Heart left ventricle (tissue), 16 donors: ENCODE results near the gene SMIM14. TPM values are rescaled to one million over a fixed set of nuclear protein-coding genes. Genes with fewer than 3 reads are reported as not detected.
"Not testable (repeated sequence)": the region's sequence is repeated elsewhere in the genome, so short reads cannot be mapped to it uniquely, and the experiment has no call there.

Source experiments
- ATAC-seq, 4 donors: fragments of 200-7000 bp; cut with Tn5 transposase; one replicate each; pipeline ENCODE4 v1.9.1; 2020 to 2022; ENCODE audit warnings: moderate library complexity in 4 of 4, mild to moderate bottlenecking in 3 of 4, moderate number of reproducible peaks in 1 of 4
- DNase-seq, 5 donors: peaks; one replicate each; pipeline ENCODE4 v3.0.0-alpha.2; 2020
- H3K27ac ChIP-seq, 12 donors: fragments of 200-600 bp; sonication (generic) in 4 of 12; one replicate each; pipeline versions ENCODE4 v1.5.0 to v1.8.0; 2016 to 2022; ENCODE audit warnings: mild to moderate bottlenecking in 2 of 12
- H3K27me3 ChIP-seq, 9 donors: fragments of 200-600 bp; sonication (generic) in 2 of 9; one replicate each; pipeline versions ENCODE4 v1.5.1 to v1.8.0; 2016 to 2022; ENCODE audit warnings: mild to moderate bottlenecking in 3 of 9
- H3K36me3 ChIP-seq, 9 donors: fragments of 200-600 bp; sonication (generic) in 2 of 9; one replicate each; pipeline versions ENCODE4 v1.5.0 to v1.8.0; 2018 to 2022; ENCODE audit warnings: mild to moderate bottlenecking in 2 of 9
- H3K4me1 ChIP-seq, 12 donors: fragments of 200-600 bp; sonication (generic) in 4 of 12; one replicate each; pipeline versions ENCODE4 v1.5.0 to v1.8.0; 2016 to 2022; ENCODE audit warnings: mild to moderate bottlenecking in 3 of 12
- H3K4me3 ChIP-seq, 12 donors: fragments of 200-600 bp; sonication (generic) in 4 of 12; one replicate each; pipeline versions ENCODE4 v1.5.0 to v1.8.0; 2017 to 2022; ENCODE audit warnings: mild to moderate bottlenecking in 9 of 12, moderate library complexity in 4 of 12
- H3K9me3 ChIP-seq, 12 donors: fragments of 200-600 bp; sonication (generic) in 4 of 12; one replicate each; pipeline versions ENCODE4 v1.5.0 to v1.8.0; 2016 to 2022; ENCODE audit warnings: mild to moderate bottlenecking in 1 of 12
- POLR2A ChIP-seq, 2 donors: fragments of 450-650 bp; IDR thresholded peaks; one replicate each; pipeline ENCODE4 v1.6.1; 2017; ENCODE audit warnings: antibody characterized with exemption in 2 of 2, mild to moderate bottlenecking in 2 of 2, moderate library complexity in 2 of 2
- WGBS, 4 donors: extraction: QIAGEN DNeasy Blood & Tissue Kit in 2 of 4; methylation state at CpG; one replicate each; pipeline versions ENCODE4 v1.1.5 to v1.1.7; 2013 to 2018; 5-methylcytosine and 5-hydroxymethylcytosine counted together
- intact Hi-C, 10 donors: fragments of 100-400 bp; cut with DNase I; formaldehyde crosslinking; loops; one replicate each; pipeline versions ENCODE4 v1.11.1 to v1.14.2; 2022
- polyA plus RNA-seq, 2 donors: library from polyadenylated mRNA; stranded (reverse); fragments of 200-250 nt; gene quantifications; one replicate each; pipeline ENCODE4 v1.2.3, GENCODE V29; 2013
- total RNA-seq, 9 donors: library from RNA; depleted of rRNA in 2 of 9; stranded (reverse); fragments of >200 nt in 2 of 9; fragmentation: NEBNext Ultra II Directional in 3 of 9; extraction: Animal tissue kit (Norgen Biotek cat#: 25700) in 3 of 9; gene quantifications; one replicate each; pipeline versions ENCODE4 v1.1.0 to v1.2.4, GENCODE V29; 2016 to 2023
- TF ChIP-seq, protein P1 (sequence below), 12 donors: fragments of 200-600 bp; sonication (generic) in 4 of 12; IDR thresholded peaks; one replicate each; pipeline versions ENCODE4 v1.5.0 to v1.8.0; 2018 to 2022; ENCODE audit warnings: antibody characterized with exemption in 12 of 12, mild to moderate bottlenecking in 5 of 12
- donor health status: ischemic (EF 13 %, LVEDD 7.1; RV severe dilation, severe dysfunction).
- donor health status: healthy with polysubstance abuse.
- donor health status: DM: no; HTN: yes; CAD: no.
- donor health status: DM: no; HTN: no; CAD: no.
- donor health status: ischemic (EF 25% LVEDD 6.9; RV normal size, moderate dysfunction).
- donor health status: ischemic (EF 25% LVEDD 5.7; RV mildly dilated, moderate dysfunction).
- donor health status: healthy.
- donor health status: DM: yes; HTN: yes; CAD: no.
- donor health status: ischemic (EF 35%, LVEDD 5.7; RV mildly dilated, moderate dysfunction).
- donor health status: nonischemic (EF 11% LVEDD 7.7; RV severe dilation, severe dysfunction).
- donor health status: DM: yes; HTN: yes; CAD: no.
- donor health status: PGD.
- donor health status: ischemic (EF 29% LVEDD 5.4; RV normal size, mild dysfunction).
- donor health status: nonischemic (EF 23%, LVEDD 6.1; RV moderate dilation, normal function).

Gene SMIM14
- total and polyA plus RNA-seq, 11 donors = 3.0 to 24.8 (median 11.8) TPM

DNA sequence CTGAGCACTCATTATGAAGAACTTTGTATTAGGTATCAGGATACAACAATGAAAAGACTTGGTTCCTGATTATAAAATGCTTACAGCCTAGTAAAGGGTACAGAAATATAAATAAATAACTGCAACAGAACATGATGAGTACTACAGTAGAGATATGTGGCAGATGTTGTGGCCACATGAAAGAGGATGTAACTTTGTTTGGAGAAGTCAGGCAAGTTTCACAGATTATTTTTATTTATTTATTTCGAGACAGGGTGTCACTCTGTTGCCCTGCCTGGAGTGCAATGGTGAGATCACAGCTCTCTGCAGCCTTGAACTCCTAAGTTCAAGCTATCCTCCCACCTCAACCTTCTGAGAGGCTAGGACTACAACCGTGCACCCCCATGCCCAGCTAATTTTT lies 43.5 kb upstream of the SMIM14 start:
- WGBS, 4 donors = 75 to 91% (median 79%) methylated on average over 2 of the region's 2 CpGs
- Histone ChIP-seq H3K4me1 (peaks cover 0 to 7% (median 0%) of the 10 kb centered on the region in 12 donors), H3K27ac (peak overlapping the region in 1 of 12 donors; percentile 17), H3K27me3 (no peaks in the 10 kb centered on the region), H3K9me3 (no peaks in the 10 kb centered on the region), H3K36me3 (no peaks in the 10 kb centered on the region), H3K4me3 (no peak overlapping the region)
- no peak for DNase-seq
- peak in 3 of 4 donors; percentile 12 to 52 (median 29) for ATAC-seq
- TF ChIP-seq, protein P1, sequence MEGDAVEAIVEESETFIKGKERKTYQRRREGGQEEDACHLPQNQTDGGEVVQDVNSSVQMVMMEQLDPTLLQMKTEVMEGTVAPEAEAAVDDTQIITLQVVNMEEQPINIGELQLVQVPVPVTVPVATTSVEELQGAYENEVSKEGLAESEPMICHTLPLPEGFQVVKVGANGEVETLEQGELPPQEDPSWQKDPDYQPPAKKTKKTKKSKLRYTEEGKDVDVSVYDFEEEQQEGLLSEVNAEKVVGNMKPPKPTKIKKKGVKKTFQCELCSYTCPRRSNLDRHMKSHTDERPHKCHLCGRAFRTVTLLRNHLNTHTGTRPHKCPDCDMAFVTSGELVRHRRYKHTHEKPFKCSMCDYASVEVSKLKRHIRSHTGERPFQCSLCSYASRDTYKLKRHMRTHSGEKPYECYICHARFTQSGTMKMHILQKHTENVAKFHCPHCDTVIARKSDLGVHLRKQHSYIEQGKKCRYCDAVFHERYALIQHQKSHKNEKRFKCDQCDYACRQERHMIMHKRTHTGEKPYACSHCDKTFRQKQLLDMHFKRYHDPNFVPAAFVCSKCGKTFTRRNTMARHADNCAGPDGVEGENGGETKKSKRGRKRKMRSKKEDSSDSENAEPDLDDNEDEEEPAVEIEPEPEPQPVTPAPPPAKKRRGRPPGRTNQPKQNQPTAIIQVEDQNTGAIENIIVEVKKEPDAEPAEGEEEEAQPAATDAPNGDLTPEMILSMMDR (IDR thresholded peaks at IDR 0.05) = no peak
- intact Hi-C loops = no loop called here

DNA sequence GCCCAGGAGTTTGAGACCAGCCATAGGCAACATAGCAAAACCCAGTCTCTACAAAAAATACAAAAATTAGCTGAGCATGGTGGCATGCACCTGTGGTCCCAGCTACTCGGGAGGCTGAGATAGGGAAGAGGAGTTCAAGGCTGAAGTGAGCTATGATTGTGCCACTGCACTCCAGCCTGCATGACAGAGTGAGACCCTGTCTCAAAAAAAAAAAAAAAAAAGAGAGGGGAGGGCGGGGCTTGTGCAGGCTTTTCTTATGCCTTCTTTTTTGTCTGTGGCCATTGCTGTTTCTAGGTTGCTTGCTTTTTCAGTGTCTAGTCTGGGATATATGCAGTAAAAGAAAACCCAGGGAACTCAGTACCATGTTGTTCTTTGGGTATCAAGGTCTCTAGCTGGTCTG lies 42.3 kb upstream of the SMIM14 start:
- H3K4me3 ChIP-seq, H3K27ac ChIP-seq, H3K27me3 ChIP-seq, H3K4me1 ChIP-seq, H3K9me3 ChIP-seq, ATAC-seq, H3K36me3 ChIP-seq, DNase-seq, intact Hi-C loops: not testable (repeated sequence)
- WGBS, 4 donors = 86 to 92% (median 89%) methylated on average over 2 of the region's 2 CpGs

GRCh38 chr4:39675681-39676080 lies 37.0 kb upstream of the SMIM14 start:
- H3K4me3 ChIP-seq, DNase-seq, H3K36me3 ChIP-seq, H3K27ac ChIP-seq, H3K27me3 ChIP-seq, ATAC-seq, H3K4me1 ChIP-seq, H3K9me3 ChIP-seq, intact Hi-C loops: not testable (repeated sequence)
- 93 to 97% (median 96%) methylated on average over 10 of the region's 10 CpGs for WGBS, 4 donors

DNA sequence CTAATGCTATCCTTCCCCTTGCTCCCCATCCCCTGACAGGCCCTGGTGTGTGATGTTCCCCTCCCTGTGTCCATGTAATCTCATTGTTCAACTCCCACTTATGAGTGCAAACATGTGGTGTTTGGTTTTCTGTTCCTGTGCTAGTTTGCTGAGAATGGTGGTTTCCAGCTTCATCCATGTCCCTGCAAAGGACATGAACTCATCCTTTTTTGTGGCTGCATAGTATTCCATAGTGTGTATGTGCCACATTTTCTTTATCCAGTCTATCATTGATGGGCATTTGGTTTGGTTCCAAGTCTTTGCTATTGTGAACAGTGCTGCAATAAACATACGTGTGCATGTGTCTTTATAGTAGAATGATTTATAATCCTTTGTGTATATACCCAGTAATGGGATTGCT lies 31.6 kb upstream of the SMIM14 start:
- H3K4me3 ChIP-seq, ATAC-seq, H3K9me3 ChIP-seq, intact Hi-C loops, H3K27me3 ChIP-seq, H3K27ac ChIP-seq, H3K4me1 ChIP-seq, DNase-seq, H3K36me3 ChIP-seq: not testable (repeated sequence)
- WGBS, 4 donors = 86 to 100% (median 95%) methylated on average over 1 of the region's 1 CpG

GRCh38 chr4:39668887-39669286 lies 30.2 kb upstream of the SMIM14 start:
- no peaks in the 10 kb centered on the region for H3K4me1 ChIP-seq
- no peaks in the 10 kb centered on the region for H3K36me3 ChIP-seq
- H3K27me3 ChIP-seq = no peaks in the 10 kb centered on the region
- TF ChIP-seq POLR2A (IDR thresholded peaks at IDR 0.05) = no peak
- TF ChIP-seq, protein P1 (IDR thresholded peaks at IDR 0.05) = no peak
- H3K27ac ChIP-seq = no peak overlapping the region
- intact Hi-C loops = no loop called here
- H3K9me3 ChIP-seq = no peaks in the 10 kb centered on the region
- H3K4me3 ChIP-seq = no peak overlapping the region
- WGBS, 4 donors = 51 to 69% (median 60%) methylated on average over 2 of the region's 2 CpGs
- ATAC-seq (no peak), DNase-seq (no peak)

DNA sequence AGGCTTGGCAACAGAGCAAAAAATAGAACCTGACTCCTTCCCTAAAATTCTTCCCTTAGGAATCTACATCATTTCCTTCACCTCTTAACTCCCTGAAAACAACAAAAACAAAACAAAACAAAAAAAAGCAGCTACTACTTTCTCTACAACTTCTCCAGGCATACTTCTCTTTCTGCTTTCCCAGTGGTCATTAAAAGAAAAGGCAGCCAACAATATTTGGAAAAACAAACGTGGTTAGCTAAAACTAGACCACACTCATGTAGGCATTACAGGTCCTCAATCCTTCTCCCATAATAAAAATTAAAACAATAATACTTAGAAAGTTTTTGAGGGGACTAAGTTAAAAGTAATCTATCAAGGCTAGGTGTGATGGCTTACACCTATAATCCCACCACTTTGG lies 29.0 kb upstream of the SMIM14 start:
- Histone ChIP-seq H3K9me3 (no peaks in the 10 kb centered on the region), H3K4me3 (no peak overlapping the region), H3K27me3 (no peaks in the 10 kb centered on the region), H3K27ac (no peak overlapping the region), H3K4me1 (no peaks in the 10 kb centered on the region), H3K36me3 (no peaks in the 10 kb centered on the region)
- TF ChIP-seq, protein P1 (IDR thresholded peaks at IDR 0.05) = no peak
- no peak for TF ChIP-seq POLR2A (IDR thresholded peaks at IDR 0.05)
- DNase-seq (no peak), ATAC-seq (no peak)
- 29 to 48% (median 33%) methylated on average over 1 of the region's 1 CpG for WGBS, 4 donors
- intact Hi-C loops = no loop called here
